Endothelial cell of hepatic sinusoid (primary cell): ENCODE data around the gene BMAL2.

Experiments
- in situ Hi-C: cut with HindIII; loops from 2 replicates; pipeline ENCODE4 v1.10.0; 2017; ENCODE audit warnings: low sequenced_read_pairs

BMAL2 gene

GRCh38 chr12:27319848-27320247, 12.8 kb upstream of the BMAL2 start:
- in situ Hi-C loops: no loop called here

GRCh38 chr12:27324530-27324929, 8.1 kb upstream of the BMAL2 start:
- in situ Hi-C loops: no loop called here

- in situ Hi-C loops: no loop called here
These were observed 1.8 kb upstream of the BMAL2 start for GRCh38 chr12:27330846-27331245.

- in situ Hi-C loops: no loop called here
These were observed 1.2 kb upstream of the BMAL2 start for GRCh38 chr12:27331291-27331926.

GRCh38 chr12:27331927-27332324, 710 bp upstream of the BMAL2 start:
- in situ Hi-C loops: no loop called here

- in situ Hi-C loops: no loop called here
These were observed 276 bp upstream of the BMAL2 start for GRCh38 chr12:27332407-27332713.

GRCh38 chr12:27333403-27334009, 870 bp downstream of the BMAL2 start:
- in situ Hi-C loops: no loop called here

- in situ Hi-C loops: no loop called here
These were observed 1.5 kb downstream of the BMAL2 start for GRCh38 chr12:27334042-27334720.

- in situ Hi-C loops: no loop called here
These were observed 2.1 kb downstream of the BMAL2 start for GRCh38 chr12:27334721-27335082.

- in situ Hi-C loops: no loop called here
These were observed 3.0 kb downstream of the BMAL2 start for GRCh38 chr12:27335364-27336281.

- in situ Hi-C loops: no loop called here
These were observed 3.6 kb downstream of the BMAL2 start for GRCh38 chr12:27336282-27336653.

GRCh38 chr12:27337376-27337775, 4.7 kb downstream of the BMAL2 start:
- in situ Hi-C loops: no loop called here

- in situ Hi-C loops: no loop called here
These were observed 5.8 kb downstream of the BMAL2 start for GRCh38 chr12:27338473-27338872.

GRCh38 chr12:27340971-27341370, 8.3 kb downstream of the BMAL2 start:
- in situ Hi-C loops: no loop called here

- in situ Hi-C loops: no loop called here
These were observed 9.9 kb downstream of the BMAL2 start for GRCh38 chr12:27342536-27342935.

GRCh38 chr12:27343255-27344000, 10.8 kb downstream of the BMAL2 start:
- in situ Hi-C loops: no loop called here

- in situ Hi-C loops: no loop called here
These were observed 11.6 kb downstream of the BMAL2 start for GRCh38 chr12:27344246-27344645.

- in situ Hi-C loops: no loop called here
These were observed 12.1 kb downstream of the BMAL2 start for GRCh38 chr12:27344760-27345159.

GRCh38 chr12:27345376-27345775, 12.7 kb downstream of the BMAL2 start:
- in situ Hi-C loops: no loop called here

GRCh38 chr12:27347779-27348178, 15.1 kb downstream of the BMAL2 start:
- in situ Hi-C loops: no loop called here

GRCh38 chr12:27351476-27351875, 18.8 kb downstream of the BMAL2 start:
- in situ Hi-C loops: no loop called here
